Spleen (tissue), 3 donors: Measurements from ENCODE around the gene EMC8.

Experiments used
- POLR2A ChIP-seq, 3 donors: fragments of 450-650 bp; IDR thresholded peaks; one replicate each; pipeline ENCODE4 v1.5.1; 2017; ENCODE audit warnings: antibody characterized with exemption in 3 of 3, mild to moderate bottlenecking in 1 of 3
- POLR2AphosphoS5 ChIP-seq, 3 donors: sonication (generic); formaldehyde crosslinking; IDR thresholded peaks; one replicate each; pipeline ENCODE4 v1.5.1; 2017; ENCODE audit warnings: antibody characterized with exemption in 3 of 3

GRCh38 chr16:85782451-85782850 lies 16.9 kb downstream of the EMC8 start:
- no peak for TF ChIP-seq POLR2A (IDR thresholded peaks at IDR 0.05)
- TF ChIP-seq POLR2AphosphoS5 (IDR thresholded peaks at IDR 0.05), result no peak
